IMR-90 (cell line): ENCODE results near the gene TREML2. TPM values are rescaled to one million over a fixed set of nuclear protein-coding genes. Genes with fewer than 3 reads are reported as not detected.

Source experiments
- ATAC-seq: fragments of 200-7000 bp; cut with Tn5 transposase; 2 replicates; pipeline ENCODE4 v1.9.1; 2020; ENCODE audit warnings: low read depth, mild to moderate bottlenecking, moderate library complexity
- BruUV-seq: library from RNA; stranded (reverse); fragments of 400-500 nt; replicated peaks from 2 replicates; lab custom pipeline; 2021; lab: Mats Ljungman, UMichigan
- CTCF ChIA-PET: fragments of 300-600 bp; formaldehyde crosslinking; extraction: SDS; loops from one replicate; lab custom pipeline; 2021; ENCODE audit warnings: antibody characterized with exemption; lab: Yijun Ruan, JAX
- POLR2A ChIA-PET: fragments of 300-600 bp; sonication (Branson Sonifier 250); formaldehyde crosslinking; loops from one replicate; lab custom pipeline; 2022; ENCODE audit warnings: antibody characterized with exemption; ENCODE audit not compliant: unreplicated experiment; lab: Charles Lee
- DNase-seq: peaks from one replicate; pipeline ENCODE4 v3.0.0; 2013
- H2AFZ ChIP-seq: replicated peaks from 2 replicates; pipeline ENCODE3; 2013; ENCODE audit warnings: low read length, mild to moderate bottlenecking; ENCODE audit not compliant: poor library complexity
- H2AK5ac ChIP-seq: 2 replicates; pipeline ENCODE4 v1.6.1; 2013; ENCODE audit warnings: low read depth, low read length, inconsistent platforms
- H2AK9ac ChIP-seq: replicated peaks from 2 replicates; pipeline ENCODE3; 2013; ENCODE audit warnings: mild to moderate bottlenecking, low read depth, low read length, moderate library complexity; ENCODE audit not compliant: poor library complexity
- H2BK120ac ChIP-seq: 2 replicates; pipeline ENCODE4 v1.6.1; 2013; ENCODE audit warnings: low read depth, low read length, inconsistent platforms
- H2BK15ac ChIP-seq: 3 replicates; pipeline ENCODE4 v1.6.1; 2013; ENCODE audit warnings: low read depth, low read length, inconsistent platforms
- H2BK20ac ChIP-seq: 2 replicates; pipeline ENCODE4 v1.6.1; 2013; ENCODE audit warnings: low read depth, mild to moderate bottlenecking, inconsistent platforms, low read length, moderate library complexity
- H2BK5ac ChIP-seq: 2 replicates; pipeline ENCODE4 v1.6.1; 2013; ENCODE audit warnings: mild to moderate bottlenecking, low read depth, low read length, inconsistent platforms; ENCODE audit not compliant: poor library complexity, severe bottlenecking
- H3K14ac ChIP-seq: replicated peaks from 2 replicates; pipeline ENCODE4 v1.6.1; 2013; ENCODE audit warnings: low read depth, low read length, inconsistent platforms
- H3K18ac ChIP-seq: 2 replicates; pipeline ENCODE4 v1.6.1; 2013; ENCODE audit warnings: low read depth, low read length, control low read depth
- H3K23ac ChIP-seq: 2 replicates; pipeline ENCODE4 v1.6.1; 2013; ENCODE audit warnings: low read depth, low read length, inconsistent platforms
- H3K27ac ChIP-seq: 2 replicates; pipeline ENCODE4 v1.5.1; 2013; ENCODE audit warnings: mild to moderate bottlenecking, control low read depth, low read length; ENCODE audit not compliant: insufficient read depth
- H3K27me3 ChIP-seq: 2 replicates; pipeline ENCODE4 v1.6.1; 2013; ENCODE audit warnings: low read length; ENCODE audit not compliant: control insufficient read depth, insufficient read depth
- H3K36me3 ChIP-seq: 2 replicates; pipeline ENCODE4 v1.6.1; 2013; ENCODE audit warnings: low read length, mixed read lengths; ENCODE audit not compliant: control insufficient read depth, insufficient read depth
- H3K4ac ChIP-seq: 2 replicates; pipeline ENCODE4 v1.6.1; 2013; ENCODE audit warnings: low read depth, low read length, inconsistent platforms
- H3K4me1 ChIP-seq: 2 replicates; pipeline ENCODE4 v1.6.1; 2013; ENCODE audit warnings: low read length, mixed read lengths; ENCODE audit not compliant: control insufficient read depth, insufficient read depth
- H3K4me2 ChIP-seq: 2 replicates; pipeline ENCODE4 v1.6.1; 2013; ENCODE audit warnings: low read depth, mild to moderate bottlenecking, control low read depth, low read length, moderate library complexity
- H3K4me3 ChIP-seq: 2 replicates; pipeline ENCODE4 v1.5.1; 2013; ENCODE audit warnings: low read depth, mild to moderate bottlenecking, control low read depth, low read length, moderate library complexity; ENCODE audit not compliant: insufficient read depth
- H3K56ac ChIP-seq: 2 replicates; pipeline ENCODE4 v1.6.1; 2013; ENCODE audit warnings: low read length, inconsistent platforms; ENCODE audit not compliant: insufficient read depth; ENCODE audit errors: extremely low read depth
- H3K79me1 ChIP-seq, 2 experiments: 2 replicates each; pipeline ENCODE4 v1.6.1; 2013; ENCODE audit warnings: low read length in 2 of 2, inconsistent platforms in 1 of 2, low read depth in 1 of 2
- H3K9ac ChIP-seq: 2 replicates; pipeline ENCODE4 v1.6.1; 2013; ENCODE audit warnings: low read depth, low read length, control low read depth
- H3K9me1 ChIP-seq: 2 replicates; pipeline ENCODE4 v1.6.1; 2013; ENCODE audit warnings: low read length, inconsistent platforms; ENCODE audit not compliant: insufficient read depth
- H3K9me3 ChIP-seq: 2 replicates; pipeline ENCODE4 v1.6.1; 2013; ENCODE audit warnings: low read length; ENCODE audit not compliant: control insufficient read depth, insufficient read depth
- H4K20me1 ChIP-seq: 2 replicates; pipeline ENCODE4 v1.6.1; 2013; ENCODE audit warnings: low read length, inconsistent platforms; ENCODE audit not compliant: insufficient read depth
- H4K5ac ChIP-seq: 2 replicates; pipeline ENCODE4 v1.6.1; 2013; ENCODE audit warnings: mild to moderate bottlenecking, low read depth, low read length, control low read depth
- H4K8ac ChIP-seq, 2 experiments: 2 replicates each; pipeline ENCODE4 v1.6.1; 2013; ENCODE audit warnings: low read depth in 2 of 2, low read length in 2 of 2, control low read depth in 1 of 2, inconsistent platforms in 1 of 2
- H4K91ac ChIP-seq: 2 replicates; pipeline ENCODE4 v1.6.1; 2013; ENCODE audit warnings: low read depth, low read length, inconsistent platforms; ENCODE audit not compliant: insufficient read depth
- BHLHE40 ChIP-seq: fragments of 150-350 bp; IDR thresholded peaks from 2 replicates; pipeline ENCODE4 v1.6.1; 2016; ENCODE audit warnings: mild to moderate bottlenecking, low read depth, low read length
- CEBPB ChIP-seq: IDR thresholded peaks from 2 replicates; pipeline ENCODE4 v1.6.1; 2012; ENCODE audit warnings: low read depth, low read length, improper control_type of control experiment
- CHD1 ChIP-seq: IDR thresholded peaks from 2 replicates; pipeline ENCODE4 v1.6.1; 2012; ENCODE audit warnings: low read depth, low read length, improper control_type of control experiment
- ELK1 ChIP-seq: fragments of 150-350 bp; IDR thresholded peaks from 2 replicates; pipeline ENCODE4 v1.6.1; 2016; ENCODE audit warnings: low read depth, mild to moderate bottlenecking, low read length, moderate library complexity, borderline replicate concordance
- FOS ChIP-seq: fragments of 150-350 bp; IDR thresholded peaks from 2 replicates; pipeline ENCODE4 v1.6.1; 2016; ENCODE audit warnings: low read depth, low read length
- MAFK ChIP-seq: IDR thresholded peaks from 2 replicates; pipeline ENCODE4 v1.6.1; 2012; ENCODE audit warnings: low read depth, low read length, improper control_type of control experiment
- MAZ ChIP-seq: IDR thresholded peaks from 2 replicates; pipeline ENCODE4 v1.6.1; 2012; ENCODE audit warnings: low read depth, mild to moderate bottlenecking, low read length, improper control_type of control experiment, moderate library complexity, borderline replicate concordance
- MXI1 ChIP-seq: IDR thresholded peaks from 2 replicates; pipeline ENCODE4 v1.6.1; 2012; ENCODE audit warnings: low read depth, mild to moderate bottlenecking, low read length, moderate library complexity, borderline replicate concordance
- NFE2L2 ChIP-seq: fragments of 150-350 bp; IDR thresholded peaks from 2 replicates; pipeline ENCODE4 v1.6.1; 2016; ENCODE audit warnings: low read depth, mild to moderate bottlenecking, low read length
- POLR2A ChIP-seq: IDR thresholded peaks from 2 replicates; pipeline ENCODE4 v1.6.1; 2012; ENCODE audit warnings: mild to moderate bottlenecking, low read depth, low read length
- RAD21 ChIP-seq: IDR thresholded peaks from 2 replicates; pipeline ENCODE4 v1.6.1; 2012; ENCODE audit warnings: low read length, improper control_type of control experiment
- RCOR1 ChIP-seq: IDR thresholded peaks from 2 replicates; pipeline ENCODE4 v1.6.1; 2012; ENCODE audit warnings: mild to moderate bottlenecking, low read length, improper control_type of control experiment; ENCODE audit not compliant: insufficient replicate concordance
- RFX5 ChIP-seq: IDR thresholded peaks from 2 replicates; pipeline ENCODE4 v1.8.0; 2012; ENCODE audit warnings: low read depth, mild to moderate bottlenecking, low read length, moderate library complexity
- SMC3 ChIP-seq: fragments of 150-350 bp; IDR thresholded peaks from 2 replicates; pipeline ENCODE4 v1.6.1; 2016; ENCODE audit warnings: low read depth, mild to moderate bottlenecking, antibody characterized with exemption, low read length, moderate library complexity
- USF2 ChIP-seq: fragments of 150-350 bp; IDR thresholded peaks from 2 replicates; pipeline ENCODE4 v1.6.1; 2017; ENCODE audit warnings: mild to moderate bottlenecking, antibody characterized with exemption, low read length, low read depth
- WGBS, 2 experiments: methylation state at CpG; one replicate each; pipeline versions ENCODE4 v1.1.5 to v1.1.7; 2013; ENCODE audit warnings: missing lambda C conversion rate in 2 of 2; ENCODE audit not compliant: insufficient read length in 1 of 2; ENCODE audit errors: extremely low coverage in 2 of 2; 5-methylcytosine and 5-hydroxymethylcytosine counted together
- dilution Hi-C: fragments of 300-500 bp; cut with HindIII; formaldehyde crosslinking; loops from one replicate; pipeline ENCODE4 v1.14.3; 2018; ENCODE audit warnings: low sequenced_read_pairs; ENCODE audit not compliant: unreplicated experiment
- in situ Hi-C: fragments of 300-500 bp; cut with MboI; formaldehyde crosslinking; loops from 3 replicates; pipeline ENCODE4 v1.14.3; 2019; ENCODE audit warnings: low sequenced_read_pairs, inconsistent platforms, mixed read lengths
- intact Hi-C: fragments of 100-400 bp; cut with micrococcal nuclease; formaldehyde crosslinking; loops from 2 replicates; pipeline ENCODE4 v1.10.0; 2022
- polyA plus RNA-seq, 3 experiments: library from polyadenylated mRNA; depleted of rRNA; stranded (reverse); fragments of >200 nt; gene quantifications; 2 replicates each; pipeline ENCODE4 v1.2.3, GENCODE V29; 2012; ENCODE audit warnings: low replicate concordance in 1 of 3
- total RNA-seq: library from RNA; depleted of rRNA; stranded (reverse); fragments of >200 nt; gene quantifications from 2 replicates; pipeline ENCODE4 v1.2.3, GENCODE V29; 2012
- TF ChIP-seq, protein P1 (sequence below): conservative IDR thresholded peaks from 2 replicates; pipeline ENCODE4 v1.5.1; 2012; ENCODE audit warnings: mild to moderate bottlenecking, low read depth, low read length, improper control_type of control experiment

Gene TREML2
- total and polyA plus RNA-seq, 2 of the 4 experiments (the other 2 are of a cell fraction) = not detected

DNA sequence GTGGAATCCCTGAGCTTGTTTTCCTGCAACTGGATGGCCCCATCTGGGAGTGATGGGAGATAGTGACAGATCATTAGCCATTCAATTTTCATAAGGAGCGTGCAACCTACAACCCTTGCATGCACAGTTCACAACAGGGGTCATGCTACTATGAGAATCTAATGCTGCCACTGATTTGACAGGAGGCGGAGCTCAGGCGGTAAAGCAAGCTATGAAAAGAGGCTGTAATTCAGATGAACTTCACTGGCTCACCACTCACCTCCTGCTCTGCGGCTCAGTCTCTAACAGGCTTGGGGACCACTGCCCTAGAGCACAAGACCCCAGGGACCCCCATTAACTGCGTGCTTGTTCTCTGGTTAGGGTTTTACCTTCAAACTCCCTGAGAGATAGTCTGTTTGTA lies 14.8 kb upstream of the TREML2 start:
- H3K23ac ChIP-seq = no peak overlapping the region
- no peak overlapping the region for H2BK5ac ChIP-seq
- H3K9me1 ChIP-seq = no peaks in the 10 kb centered on the region
- no peak for ATAC-seq
- no TSS peak for BruUV-seq
- H3K18ac ChIP-seq = no peak overlapping the region
- no peak for DNase-seq
- no peak overlapping the region for H3K4me3 ChIP-seq
- no peak overlapping the region for H2BK20ac ChIP-seq
- H4K5ac ChIP-seq = no peak overlapping the region
- H3K36me3 ChIP-seq = no peaks in the 10 kb centered on the region
- H3K4ac ChIP-seq = no peak overlapping the region
- in situ Hi-C loops (no loop called here), dilution Hi-C loops (no loop called here), intact Hi-C loops (no loop called here)
- no peak overlapping the region for H3K14ac ChIP-seq
- H2BK15ac ChIP-seq = no peak overlapping the region
- no peak overlapping the region for H3K4me2 ChIP-seq
- H4K20me1 ChIP-seq = no peaks in the 10 kb centered on the region
- H3K56ac ChIP-seq = no peak overlapping the region
- H2AK5ac ChIP-seq = no peak overlapping the region
- no peak overlapping the region for H4K91ac ChIP-seq
- POLR2A ChIA-PET = no interaction called here
- H3K27me3 ChIP-seq = no peaks in the 10 kb centered on the region
- no peak overlapping the region for H2AFZ ChIP-seq
- WGBS, 2 experiments = no CpG with 5 or more reads among the region's 5 CpGs
- H3K9ac ChIP-seq = no peak overlapping the region
- no peaks in the 10 kb centered on the region for H3K9me3 ChIP-seq
- no peak overlapping the region for H4K8ac ChIP-seq
- H3K79me1 ChIP-seq = no peaks in the 10 kb centered on the region
- no peaks in the 10 kb centered on the region for H3K4me1 ChIP-seq
- CTCF ChIA-PET = no interaction called here
- no peak overlapping the region for H2AK9ac ChIP-seq
- TF ChIP-seq ELK1 = no peak
- TF ChIP-seq MAZ = no peak
- TF ChIP-seq MXI1 = no peak
- no peak for TF ChIP-seq RCOR1
- no peak for TF ChIP-seq FOS
- TF ChIP-seq POLR2A = no peak
- no peak for TF ChIP-seq SMC3
- no peak for TF ChIP-seq RFX5
- no peak for TF ChIP-seq USF2
- no peak for TF ChIP-seq CHD1
- TF ChIP-seq, protein P1, sequence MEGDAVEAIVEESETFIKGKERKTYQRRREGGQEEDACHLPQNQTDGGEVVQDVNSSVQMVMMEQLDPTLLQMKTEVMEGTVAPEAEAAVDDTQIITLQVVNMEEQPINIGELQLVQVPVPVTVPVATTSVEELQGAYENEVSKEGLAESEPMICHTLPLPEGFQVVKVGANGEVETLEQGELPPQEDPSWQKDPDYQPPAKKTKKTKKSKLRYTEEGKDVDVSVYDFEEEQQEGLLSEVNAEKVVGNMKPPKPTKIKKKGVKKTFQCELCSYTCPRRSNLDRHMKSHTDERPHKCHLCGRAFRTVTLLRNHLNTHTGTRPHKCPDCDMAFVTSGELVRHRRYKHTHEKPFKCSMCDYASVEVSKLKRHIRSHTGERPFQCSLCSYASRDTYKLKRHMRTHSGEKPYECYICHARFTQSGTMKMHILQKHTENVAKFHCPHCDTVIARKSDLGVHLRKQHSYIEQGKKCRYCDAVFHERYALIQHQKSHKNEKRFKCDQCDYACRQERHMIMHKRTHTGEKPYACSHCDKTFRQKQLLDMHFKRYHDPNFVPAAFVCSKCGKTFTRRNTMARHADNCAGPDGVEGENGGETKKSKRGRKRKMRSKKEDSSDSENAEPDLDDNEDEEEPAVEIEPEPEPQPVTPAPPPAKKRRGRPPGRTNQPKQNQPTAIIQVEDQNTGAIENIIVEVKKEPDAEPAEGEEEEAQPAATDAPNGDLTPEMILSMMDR = no peak
- TF ChIP-seq NFE2L2 = no peak
- TF ChIP-seq MAFK = no peak
- TF ChIP-seq RAD21 = no peak
- no peak for TF ChIP-seq CEBPB
- TF ChIP-seq BHLHE40 = no peak
- no peak overlapping the region for H2BK120ac ChIP-seq
- H3K27ac ChIP-seq = no peak overlapping the region
